GM12878 (cell line): ENCODE data around the gene FMO3. TPM values are rescaled to one million over a fixed set of nuclear protein-coding genes. Genes with fewer than 3 reads are reported as not detected.

Experiments
- ATAC-seq: fragments of 200-7000 bp; cut with Tn5 transposase; 3 replicates; pipeline ENCODE4 v1.9.1; 2020; ENCODE audit warnings: mild to moderate bottlenecking, moderate library complexity
- BruUV-seq: library from RNA; stranded (reverse); fragments of 400-500 nt; replicated peaks from 2 replicates; lab custom pipeline; 2021; lab: Mats Ljungman, UMichigan
- CTCF ChIA-PET: fragments of 300-600 bp; sonication (Branson Sonifier 250); formaldehyde crosslinking; extraction: SDS; loops from one replicate; lab custom pipeline; 2021; ENCODE audit warnings: inconsistent platforms; lab: Yijun Ruan, JAX
- POLR2A ChIA-PET: fragments of 350-600 bp; formaldehyde crosslinking; extraction: SDS; loops from one replicate; lab custom pipeline; 2021; ENCODE audit warnings: inconsistent platforms; lab: Charles Lee
- RAD21 ChIA-PET: fragments of 300-600 bp; sonication (Branson Sonifier 250); formaldehyde crosslinking; loops from one replicate; lab custom pipeline; 2023; ENCODE audit warnings: antibody characterized with exemption; ENCODE audit not compliant: unreplicated experiment; lab: Charles Lee
- SMC1A ChIA-PET: fragments of 300-600 bp; sonication (Branson Sonifier 250); formaldehyde crosslinking; loops from one replicate; lab custom pipeline; 2023; ENCODE audit not compliant: unreplicated experiment, uncharacterized antibody; lab: Charles Lee
- DNase-seq: peaks from one replicate; pipeline ENCODE4 v3.0.0-alpha.2; 2011; ENCODE audit warnings: low read depth, low spot score
- FAIRE-seq: peaks from 3 replicates; lab custom pipeline; 2011; peaks lifted over from hg19 to GRCh38; lab: Jason Lieb, UNC
- H2AFZ ChIP-seq: 2 replicates; pipeline ENCODE4 v1.6.0; 2011; ENCODE audit warnings: low read depth, low read length, control low read depth; ENCODE audit not compliant: control insufficient read depth
- H3K27ac ChIP-seq: 2 replicates; pipeline ENCODE4 v1.5.1; 2011; ENCODE audit warnings: control low read depth; ENCODE audit not compliant: control insufficient read depth, insufficient read depth
- H3K27me3 ChIP-seq, 2 experiments: replicated peaks in 1 of 2; 2 replicates each; pipeline versions ENCODE4 v1.6.0 to v1.6.1; 2011; ENCODE audit warnings: low read length in 1 of 2; ENCODE audit not compliant: control insufficient read depth in 2 of 2, insufficient read depth in 2 of 2
- H3K36me3 ChIP-seq, 2 experiments: 2 replicates each; pipeline ENCODE4 v1.5.1; 2011; ENCODE audit warnings: low read length in 1 of 2; ENCODE audit not compliant: control insufficient read depth in 2 of 2, insufficient read depth in 2 of 2
- H3K4me1 ChIP-seq: 2 replicates; pipeline ENCODE4 v1.6.1; 2011; ENCODE audit warnings: mild to moderate bottlenecking, low read length, moderate library complexity, mixed read lengths; ENCODE audit not compliant: control insufficient read depth, insufficient read depth
- H3K4me2 ChIP-seq: 2 replicates; pipeline ENCODE4 v1.6.0; 2011; ENCODE audit warnings: control low read depth; ENCODE audit not compliant: control insufficient read depth, insufficient read depth
- H3K4me3 ChIP-seq: fragments of 200-600 bp; sonication (generic); 2 replicates; pipeline ENCODE4 v1.5.1; 2016
- H3K79me2 ChIP-seq: 2 replicates; pipeline ENCODE4 v1.6.0; 2011; ENCODE audit warnings: low read length; ENCODE audit not compliant: control insufficient read depth, insufficient read depth
- H3K9ac ChIP-seq: 2 replicates; pipeline ENCODE4 v1.8.0; 2011; ENCODE audit warnings: low read length, control low read depth, mixed read lengths; ENCODE audit not compliant: control insufficient read depth, insufficient read depth
- H3K9me3 ChIP-seq: replicated peaks from 3 replicates; pipeline ENCODE4 v1.5.1; 2011; ENCODE audit warnings: mild to moderate bottlenecking, low read length; ENCODE audit not compliant: control insufficient read depth, insufficient read depth
- H4K20me1 ChIP-seq: 2 replicates; pipeline ENCODE4 v1.6.0; 2011; ENCODE audit not compliant: control insufficient read depth, insufficient read depth
- CHD1 ChIP-seq: IDR thresholded peaks from 2 replicates; pipeline ENCODE4 v1.6.1; 2012; ENCODE audit warnings: low read depth, low read length, improper control_type of control experiment
- E2F8 ChIP-seq: fragments of 450-650 bp; IDR thresholded peaks from 2 replicates; pipeline ENCODE4 v1.6.1; 2018; ENCODE audit warnings: mild to moderate bottlenecking, low read depth, moderate library complexity; ENCODE audit not compliant: partially characterized antibody
- JUNB ChIP-seq: IDR thresholded peaks from 2 replicates; pipeline ENCODE4 v1.6.1; 2016; ENCODE audit warnings: antibody characterized with exemption, mild to moderate bottlenecking
- SMARCA5 ChIP-seq: fragments of 450-650 bp; IDR thresholded peaks from 2 replicates; pipeline ENCODE4 v1.6.1; 2017; ENCODE audit warnings: mild to moderate bottlenecking
- ZBTB33 ChIP-seq: fragments of 450-650 bp; IDR thresholded peaks from 2 replicates; pipeline ENCODE4 v1.6.1; 2017; ENCODE audit warnings: mild to moderate bottlenecking
- in situ Hi-C: fragments of 300-500 bp; cut with MboI; formaldehyde crosslinking; loops from 9 replicates; pipeline ENCODE4 v1.14.3; 2018; ENCODE audit warnings: mixed read lengths
- intact Hi-C: fragments of 100-400 bp; cut with micrococcal nuclease; formaldehyde crosslinking; loops from one replicate; pipeline ENCODE4 v1.14.2; 2022; ENCODE audit not compliant: unreplicated experiment
- polyA plus RNA-seq, 11 experiments: library from polyadenylated mRNA; depleted of rRNA in 4 of 11; unstranded in 6 of 11; stranded (reverse) in 5 of 11; fragments of >200 nt; fragmentation: Nextera tagmentation in 4 of 11; fragmentation: Illumina TruSeq in 1 of 11; extraction: Ambion mirVana in 4 of 11; extraction: Trizol in 1 of 11; gene quantifications; 1 replicate in 1 of 11; 2 replicates in 10 of 11; pipeline versions ENCODE4 v1.2.1 to v1.2.3, GENCODE V29; 2011 to 2016; ENCODE audit warnings: inconsistent platforms in 2 of 11, missing spikeins in 2 of 11, low read depth in 1 of 11
- total RNA-seq, 4 experiments: library from RNA; depleted of rRNA in 3 of 4; stranded (reverse); fragments of >200 nt in 3 of 4; fragmentation: Illumina TruSeq in 1 of 4; extraction: Trizol in 1 of 4; gene quantifications; 2 replicates each; pipeline versions ENCODE4 v1.2.1 to v1.2.3, GENCODE V29; 2013 to 2021

The FMO3 gene
- total and polyA plus RNA-seq, 10 of the 15 experiments (the other 5 are each of a cell fraction or from before 2014, with no cell fraction given): 0.08 to 0.10 TPM; not detected in 8

- H3K27ac ChIP-seq: no peak overlapping the region
- no peak for DNase-seq
- CTCF ChIA-PET: no interaction called here
- H4K20me1 ChIP-seq: no peaks in the 10 kb centered on the region
- BruUV-seq: no TSS peak
- H3K4me3 ChIP-seq: no peak overlapping the region
- H3K36me3 ChIP-seq: no peaks in the 10 kb centered on the region
- no peak overlapping the region for H3K4me2 ChIP-seq
- no peak overlapping the region for H3K9ac ChIP-seq
- no peaks in the 10 kb centered on the region for H3K4me1 ChIP-seq
- SMC1A ChIA-PET: interaction anchor here (0.8 kb wide), 1 partner anchor 10 kb away, joined by 3 read pairs; no protein-coding TSS in a partner anchor
- H3K27me3 ChIP-seq: no peaks in the 10 kb centered on the region
- POLR2A ChIA-PET: no interaction called here
- no peak for ATAC-seq
- no peak for FAIRE-seq
- no peak for TF ChIP-seq E2F8
- TF ChIP-seq JUNB: no peak
- no peak for TF ChIP-seq SMARCA5
- TF ChIP-seq ZBTB33: no peak
- no peak for TF ChIP-seq CHD1
- H2AFZ ChIP-seq: no peak overlapping the region
- in situ Hi-C loops (no loop called here), intact Hi-C loops (no loop called here)
- no peaks in the 10 kb centered on the region for H3K79me2 ChIP-seq
- no peaks in the 10 kb centered on the region for H3K9me3 ChIP-seq
- RAD21 ChIA-PET: no interaction called here
Observed at GRCh38 chr1:171128463-171128862, 37.8 kb downstream of the FMO3 start.
